K562 (cell line): ENCODE results near the gene ECM1. TPM values are rescaled to one million over a fixed set of nuclear protein-coding genes. Genes with fewer than 3 reads are reported as not detected.

Experiments used
- AFF1 ChIP-seq, 2 experiments: fragments of 450-650 bp; IDR thresholded peaks; 2 replicates each; pipeline ENCODE4 v1.6.1; 2018; ENCODE audit warnings: mild to moderate bottlenecking in 2 of 2, low read depth in 1 of 2; ENCODE audit not compliant: partially characterized antibody in 2 of 2
- CBFA2T3 ChIP-seq: fragments of 450-650 bp; IDR thresholded peaks from 2 replicates; pipeline ENCODE4 v1.6.1; 2017
- CSDE1 ChIP-seq, 2 experiments: fragments of 450-650 bp; IDR thresholded peaks; 2 replicates each; pipeline ENCODE4 v1.6.1; 2016; ENCODE audit warnings: mild to moderate bottlenecking in 1 of 2
- MNT ChIP-seq, 2 experiments: fragments of 450-650 bp; conservative IDR thresholded peaks; 2 replicates each; pipeline ENCODE4 v1.6.1; 2017; ENCODE audit warnings: mild to moderate bottlenecking in 2 of 2, moderate library complexity in 2 of 2
- NFE2L1 ChIP-seq: fragments of 450-650 bp; IDR thresholded peaks from 2 replicates; pipeline ENCODE4 v1.6.1; 2016; ENCODE audit warnings: missing genetic modification characterization, low read depth, mild to moderate bottlenecking, missing compliant biosample characterization, moderate library complexity, borderline replicate concordance
- RBM34 ChIP-seq: fragments of 200-400 bp; formaldehyde crosslinking; IDR thresholded peaks from 2 replicates; pipeline ENCODE4 v1.6.1; 2018; ENCODE audit warnings: low read length, borderline replicate concordance; ENCODE audit not compliant: insufficient read depth
- THRA ChIP-seq: fragments of 450-650 bp; IDR thresholded peaks from 2 replicates; pipeline ENCODE4 v1.6.1; 2017; ENCODE audit warnings: mild to moderate bottlenecking, moderate library complexity
- UBTF ChIP-seq, 2 experiments: IDR thresholded peaks; 2 replicates each; pipeline ENCODE4 v1.6.1; 2012; ENCODE audit warnings: improper control_type of control experiment in 2 of 2, low read depth in 2 of 2, low read length in 2 of 2, borderline replicate concordance in 1 of 2
- ZNF445 ChIP-seq: fragments of 250-450 bp; sonication (Bioruptor Pico); IDR thresholded peaks from 2 replicates; pipeline ENCODE4 v1.4.0; 2020; ENCODE audit warnings: low read depth, mild to moderate bottlenecking, moderate library complexity
- ZZZ3 ChIP-seq: fragments of 450-650 bp; IDR thresholded peaks from 2 replicates; pipeline ENCODE4 v1.6.1; 2016; ENCODE audit warnings: antibody characterized with exemption, mild to moderate bottlenecking, moderate library complexity
- polyA plus RNA-seq, 8 experiments: library from polyadenylated mRNA; depleted of rRNA in 4 of 8; stranded (reverse) in 5 of 8; unstranded in 3 of 8; fragments of >200 nt; fragmentation: Nextera tagmentation in 2 of 8; fragmentation: Illumina TruSeq in 1 of 8; extraction: Ambion mirVana in 2 of 8; extraction: Trizol in 1 of 8; gene quantifications; 2 replicates each; pipeline versions ENCODE4 v1.2.1 to v1.2.3, GENCODE V29; 2011 to 2014; ENCODE audit warnings: inconsistent platforms in 1 of 8, missing spikeins in 1 of 8
- total RNA-seq, 7 experiments: library from RNA; depleted of rRNA in 6 of 7; stranded (reverse); fragments of >200 nt in 6 of 7; fragmentation: Illumina TruSeq in 2 of 7; extraction: Trizol in 2 of 7; gene quantifications; 2 replicates each; pipeline versions ENCODE4 v1.2.1 to v1.2.3, GENCODE V29; 2011 to 2021; ENCODE audit warnings: low replicate concordance in 1 of 7

The ECM1 gene
- total and polyA plus RNA-seq, 9 of the 15 experiments (the other 6 are each of a cell fraction or from before 2014, with no cell fraction given): 6.6 to 52.2 (median 12.8) TPM

GRCh38 chr1:150560011-150560438, 52.1 kb downstream of the ECM1 start (continued):
- no peak for TF ChIP-seq RBM34
- TF ChIP-seq CSDE1 (IDR thresholded peaks at IDR 0.05): no peak
- 0 out of 4 replicates have a peak, but pooled peaks of 1 of the 2 experiments have one; percentile 17 for TF ChIP-seq MNT (conservative IDR thresholded peaks at IDR 0.05)
- no peak for TF ChIP-seq UBTF (IDR thresholded peaks at IDR 0.05; ENCODE audit: borderline replicate concordance in 1 of 2, low read depth in 2 of 2, low read length in 2 of 2)
- no peak for TF ChIP-seq CBFA2T3
- no peak for TF ChIP-seq AFF1 (IDR thresholded peaks at IDR 0.05; ENCODE audit: low read depth in 1 of 2, partially characterized antibody in 2 of 2)
- TF ChIP-seq NFE2L1: no peak
- no peak for TF ChIP-seq ZNF445 (CRISPR knock-in tag)
- no peak for TF ChIP-seq THRA
- TF ChIP-seq ZZZ3: no peak
